HG03066 (cell line): ENCODE data around the gene MT1B.
A peak's percentile ranks its signal among the peaks of the same experiment; 100 is the strongest.
"Not testable (repeated sequence)": the region's sequence is repeated elsewhere in the genome, so short reads cannot be mapped to it uniquely, and the experiment has no call there.

Experiments
- ATAC-seq: cut with Tn5 transposase; IDR thresholded peaks from one replicate; pipeline ENCODE4 v1.9.1; 2021; ENCODE audit warnings: low read depth; ENCODE audit not compliant: unreplicated experiment

Gene MT1B

DNA sequence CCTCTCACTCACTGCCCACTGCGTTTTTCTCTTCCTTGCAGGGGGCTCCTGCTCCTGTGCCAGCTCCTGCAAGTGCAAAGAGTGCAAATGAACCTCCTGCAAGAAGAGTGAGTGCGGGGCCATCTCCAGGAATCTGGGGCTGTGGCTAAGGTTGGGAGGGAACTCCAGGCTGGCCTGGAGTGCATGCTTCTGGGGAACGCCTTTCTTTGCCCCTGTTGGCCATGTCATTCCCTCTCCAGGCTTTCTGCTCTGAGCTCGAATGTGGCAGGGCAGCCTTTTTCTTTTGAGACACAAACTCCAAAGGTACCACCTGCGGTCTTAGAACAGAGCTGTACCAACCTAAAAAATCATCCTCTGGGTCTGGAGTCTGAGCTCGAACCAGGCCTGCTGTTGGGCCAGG lies 33.5 kb upstream of the MT1B start:
- no peak for ATAC-seq

DNA sequence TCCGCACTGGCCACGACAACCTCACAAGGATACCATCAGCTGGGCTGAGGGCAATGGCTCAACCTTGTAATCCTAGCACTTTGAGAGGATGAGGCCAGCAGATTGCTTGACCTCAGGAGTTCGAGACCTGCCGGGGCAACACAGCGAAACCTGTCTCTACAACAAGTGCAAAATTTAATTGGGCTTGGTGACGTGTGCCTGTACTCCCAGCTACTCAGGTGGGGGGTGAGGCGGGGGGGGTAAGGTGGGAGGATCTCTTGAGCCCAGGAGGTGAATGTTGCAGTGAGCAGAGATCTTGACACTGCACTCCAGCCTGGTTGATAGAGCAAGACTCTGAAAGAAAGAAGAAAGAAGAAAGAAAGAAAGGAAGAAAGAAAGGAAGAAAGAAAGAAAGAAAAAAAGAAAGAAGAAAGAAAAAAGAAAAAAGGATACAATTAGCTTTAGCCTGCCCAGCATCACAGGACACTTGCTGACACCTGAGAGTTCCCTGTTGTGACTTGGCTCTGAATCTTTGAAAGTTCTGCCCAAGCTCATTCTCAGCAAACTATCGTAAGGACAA lies 31.3 kb upstream of the MT1B start:
- ATAC-seq, result no peak

DNA sequence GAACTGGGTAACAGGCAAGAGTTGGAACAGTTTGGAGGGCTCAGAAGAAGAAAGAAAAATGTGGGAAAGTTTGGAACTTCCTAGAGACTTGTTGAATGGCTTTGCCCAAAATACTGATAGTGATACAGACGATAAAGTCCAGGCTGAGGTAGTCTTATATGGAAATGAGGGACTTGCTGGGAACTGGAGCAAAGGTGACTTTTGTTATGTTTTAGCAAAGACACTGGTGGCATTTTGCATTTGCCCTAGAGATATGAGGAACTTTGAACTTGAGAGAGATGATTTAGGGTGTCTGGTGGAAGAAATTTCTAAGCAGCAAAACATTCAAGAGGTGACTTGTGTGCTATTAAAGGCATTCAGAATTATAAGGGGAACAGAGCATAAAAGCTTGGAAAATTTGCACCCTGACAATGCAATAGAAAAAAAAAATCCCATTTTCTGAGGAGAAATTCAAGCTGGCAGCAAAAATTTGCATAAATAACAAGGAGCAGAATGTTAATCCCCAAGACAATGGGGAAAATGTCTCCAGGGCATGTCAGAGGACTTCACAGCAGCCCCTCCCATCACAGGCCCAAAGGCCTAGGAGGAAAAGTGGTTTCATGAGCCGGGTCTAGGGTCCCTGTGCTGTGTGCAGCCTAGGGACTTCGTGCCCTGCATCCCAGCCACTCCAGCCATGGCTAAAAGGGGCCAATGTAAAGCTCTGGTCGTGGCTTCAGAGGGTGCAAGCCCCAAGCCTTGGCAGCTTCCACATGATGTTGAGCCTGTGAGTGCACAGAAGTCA lies 29.8 kb upstream of the MT1B start:
- ATAC-seq, result not testable (repeated sequence)

DNA sequence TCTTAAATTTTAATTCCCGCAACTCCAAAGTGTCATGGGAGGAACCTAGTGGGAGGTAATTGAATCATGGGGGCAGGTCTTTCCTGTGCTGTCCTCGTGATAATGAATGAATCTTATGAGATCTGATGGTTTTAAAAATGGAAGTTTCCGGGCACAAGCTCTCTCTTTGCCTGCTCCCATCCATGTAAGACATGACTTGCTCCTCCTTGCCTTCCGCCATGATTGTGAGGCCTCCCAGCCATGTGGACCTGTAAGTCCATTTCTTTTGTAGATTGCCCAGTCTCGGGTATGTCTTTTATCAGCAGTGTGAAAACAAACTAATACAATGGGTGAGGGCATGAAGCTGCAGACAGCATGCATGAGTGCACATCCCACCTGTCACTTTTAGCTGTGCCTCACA lies 28.5 kb upstream of the MT1B start:
- ATAC-seq, result not testable (repeated sequence)

DNA sequence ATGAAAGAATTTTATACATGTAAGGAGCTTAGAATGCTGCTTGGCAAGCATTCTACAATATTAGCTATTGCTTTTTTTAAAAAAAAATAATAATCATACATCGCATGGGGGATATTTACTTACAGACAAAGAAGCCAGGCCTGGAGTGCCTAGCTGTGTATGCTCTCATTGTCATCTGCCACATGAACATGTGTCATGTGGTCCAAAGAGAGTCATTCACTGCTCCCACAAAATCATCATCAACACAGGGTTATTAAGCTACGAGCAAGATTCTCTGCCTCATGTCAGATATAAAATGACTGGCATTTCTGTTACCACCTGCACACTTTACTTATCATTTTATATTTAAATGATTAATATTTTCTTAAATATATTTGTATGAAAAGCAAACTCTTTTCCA lies 28.0 kb upstream of the MT1B start:
- no peak for ATAC-seq

DNA sequence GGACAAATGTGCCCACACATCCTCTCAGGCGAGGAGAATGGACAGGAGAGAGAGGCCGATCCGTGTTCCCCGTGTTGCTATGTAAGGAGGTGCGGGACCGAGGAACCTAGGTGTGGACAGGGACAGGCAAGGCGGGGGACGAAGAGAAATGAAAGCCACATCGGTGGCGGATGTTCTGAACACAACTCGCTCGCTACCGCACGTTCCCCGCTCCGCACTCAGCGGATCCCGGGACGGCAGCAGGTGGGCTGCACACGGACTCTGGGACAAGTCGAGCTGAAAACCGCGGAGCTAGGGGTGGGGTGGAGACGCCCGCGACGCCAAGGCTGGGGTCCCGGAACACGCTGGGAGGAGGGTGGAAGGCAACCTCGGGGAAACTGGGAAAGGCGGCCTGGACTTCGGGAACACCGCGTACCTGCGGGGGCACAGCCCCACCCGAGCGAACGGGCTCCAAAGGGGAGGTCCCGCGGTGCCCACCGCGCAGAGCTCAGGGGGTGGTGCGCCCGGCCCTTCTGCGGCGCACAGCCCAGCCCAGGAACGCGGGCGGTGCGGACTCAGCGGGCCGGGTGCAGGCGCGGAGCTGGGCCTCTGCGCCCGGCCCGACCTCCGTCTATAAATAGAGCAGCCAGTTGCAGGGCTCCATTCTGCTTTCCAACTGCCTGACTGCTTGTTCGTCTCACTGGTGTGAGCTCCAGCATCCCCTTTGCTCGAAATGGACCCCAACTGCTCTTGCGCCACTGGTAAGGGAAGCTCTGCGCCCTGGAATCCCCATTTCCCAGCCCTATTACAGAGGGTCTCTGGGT lies 26.3 kb upstream of the MT1B start, which contains the start of gene MT1E:
TSS of gene MT1E (plus strand) at position 642 of the 803 bp plus-strand sequence. CDS start at position 713, 71 bp downstream.
- no peak for ATAC-seq

DNA sequence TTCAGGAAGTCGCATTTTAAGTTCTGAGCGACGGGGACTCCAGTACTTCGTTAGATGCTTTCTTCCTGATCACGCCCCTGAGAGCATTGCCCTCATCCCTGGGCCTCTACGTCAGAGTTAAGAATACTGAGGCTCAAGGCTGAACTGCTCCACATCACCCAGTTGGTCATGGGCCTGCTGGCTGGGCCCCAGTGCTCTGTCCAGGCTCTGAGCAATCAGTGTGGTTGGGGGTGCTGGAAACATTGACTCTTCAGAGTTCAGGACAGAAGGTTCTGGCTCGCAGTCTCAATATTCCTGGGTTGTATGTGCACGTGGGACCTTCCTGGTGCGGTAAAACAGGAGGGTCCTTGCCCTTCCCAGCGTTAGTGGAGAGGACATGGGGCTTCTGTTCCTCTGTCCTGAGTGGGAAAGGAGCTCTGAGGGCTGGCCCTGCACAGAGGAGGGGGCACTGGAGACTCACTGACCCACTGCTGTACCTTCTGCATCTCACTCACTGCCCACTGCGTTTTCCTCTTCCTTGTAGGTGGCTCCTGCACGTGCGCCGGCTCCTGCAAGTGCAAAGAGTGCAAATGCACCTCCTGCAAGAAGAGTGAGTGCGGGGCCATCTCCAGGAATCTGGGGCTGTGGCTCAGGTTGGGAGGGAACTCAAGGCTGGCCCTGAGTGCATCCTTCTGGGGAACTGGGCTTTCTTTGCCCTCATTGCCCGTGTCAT lies 25.6 kb upstream of the MT1B start:
- ATAC-seq, result no peak

DNA sequence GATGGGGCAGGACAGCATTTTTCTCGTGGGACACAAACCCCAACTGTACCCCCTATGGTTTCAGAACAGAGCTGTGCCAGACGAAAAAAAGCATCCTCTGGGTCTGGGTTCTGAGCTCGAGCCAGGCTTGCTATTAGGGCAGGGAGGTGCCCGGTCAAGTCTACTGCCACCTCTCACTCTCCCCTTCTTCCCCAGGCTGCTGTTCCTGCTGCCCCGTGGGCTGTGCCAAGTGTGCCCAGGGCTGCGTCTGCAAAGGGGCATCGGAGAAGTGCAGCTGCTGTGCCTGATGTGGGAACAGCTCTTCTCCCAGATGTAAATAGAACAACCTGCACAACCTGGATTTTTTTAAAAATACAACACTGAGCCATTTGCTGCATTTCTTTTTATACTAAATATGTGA lies 25.0 kb upstream of the MT1B start:
- no peak for ATAC-seq

DNA sequence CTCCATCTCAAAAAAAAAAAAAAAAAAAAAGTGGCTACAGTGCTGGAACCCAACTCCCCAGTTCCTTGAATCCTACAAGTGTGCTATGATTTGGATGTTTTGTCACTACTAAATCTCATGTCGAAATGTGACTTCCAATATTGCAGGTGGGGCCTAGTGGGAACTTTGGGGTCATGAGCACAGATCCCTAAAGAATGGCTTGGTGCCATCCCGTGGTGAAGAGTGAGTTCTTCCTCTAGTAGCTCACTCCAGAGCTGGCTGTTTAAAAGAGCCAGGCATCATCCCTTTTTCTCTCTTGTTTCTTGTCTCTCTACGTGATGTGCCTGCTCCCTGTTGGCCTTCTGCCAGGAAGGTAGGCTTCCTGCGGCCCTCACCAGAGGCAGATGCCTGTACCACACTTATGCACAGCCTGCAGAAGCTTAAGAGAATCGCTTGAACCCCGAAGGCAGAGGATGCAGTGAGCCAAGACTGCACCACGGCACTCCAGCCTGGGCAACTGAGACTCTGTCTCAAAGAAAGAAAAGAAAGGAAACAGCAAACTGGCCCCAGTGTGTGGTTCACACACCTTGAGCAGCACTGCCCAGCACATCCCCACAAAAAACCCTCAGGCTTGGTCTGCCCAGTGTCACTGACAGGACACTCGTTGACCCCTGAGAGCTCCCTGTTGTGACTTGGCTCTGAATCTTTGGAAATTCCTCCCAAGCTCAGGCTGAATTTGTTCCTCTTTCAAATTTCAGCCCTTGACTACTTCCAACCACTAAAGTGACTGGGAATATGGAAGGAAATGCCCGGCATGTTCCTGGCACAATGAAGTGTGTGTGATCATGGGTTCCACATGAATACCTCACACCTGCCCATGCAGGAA lies 23.0 kb upstream of the MT1B start:
- ATAC-seq, result no peak

DNA sequence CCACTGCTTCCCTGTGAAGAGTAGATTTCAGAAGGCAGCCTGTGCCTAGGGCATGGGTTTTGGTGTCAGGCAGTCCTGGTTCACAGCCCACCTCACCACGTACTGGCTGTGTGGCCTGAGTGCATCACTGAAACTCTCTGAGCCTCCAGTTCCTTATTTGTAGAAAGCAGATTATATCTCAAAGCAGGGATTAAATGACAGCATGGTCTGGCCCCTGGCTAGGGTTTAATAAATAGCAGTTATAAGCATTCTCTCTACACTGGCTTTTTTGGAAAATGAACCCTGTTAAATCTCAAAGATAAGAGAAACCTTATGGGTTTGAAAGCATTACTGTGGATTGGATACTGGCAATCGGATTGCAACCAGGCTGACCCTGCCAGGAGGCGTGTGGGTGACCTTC lies 22.2 kb upstream of the MT1B start:
- ATAC-seq, result no peak

DNA sequence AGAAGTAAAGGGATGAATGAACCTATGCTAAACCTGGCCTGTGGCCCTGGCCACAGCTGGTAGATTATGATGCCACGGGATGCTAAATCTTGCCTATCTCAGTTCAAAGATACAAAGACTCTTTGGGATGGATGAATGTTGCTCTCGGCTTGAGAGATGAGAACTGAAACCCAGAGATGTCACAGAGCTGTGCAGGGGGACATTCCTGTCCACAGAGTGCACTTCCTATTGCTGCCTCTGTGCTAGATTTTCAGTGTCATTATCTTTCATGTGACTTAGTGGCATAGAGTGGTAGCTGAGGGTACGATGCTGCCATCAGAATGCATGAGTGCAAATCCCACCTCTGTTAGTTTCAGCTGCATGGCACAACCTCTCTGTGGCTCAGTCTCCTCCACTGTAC lies 21.6 kb upstream of the MT1B start:
- ATAC-seq, result peak; percentile 74

DNA sequence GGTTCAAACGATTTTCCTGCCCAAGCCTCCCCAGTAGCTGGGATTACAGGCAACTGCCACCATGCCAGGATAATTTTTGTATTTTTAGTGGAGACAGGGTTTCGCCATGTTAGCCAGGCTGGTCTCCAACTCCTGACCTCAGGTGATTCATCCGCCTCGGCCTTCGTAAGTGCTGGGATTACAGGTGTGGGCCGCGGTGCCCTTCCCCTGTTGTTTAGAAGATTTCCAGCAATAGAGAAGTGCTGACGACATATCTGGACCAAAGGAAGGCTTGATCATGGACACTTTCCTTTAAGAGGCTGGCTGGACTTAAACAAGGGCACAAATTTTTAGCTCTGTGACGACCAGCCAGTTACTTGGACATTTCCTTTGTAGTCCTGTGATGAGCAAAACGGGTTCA lies 20.5 kb upstream of the MT1B start:
- ATAC-seq, result no peak

DNA sequence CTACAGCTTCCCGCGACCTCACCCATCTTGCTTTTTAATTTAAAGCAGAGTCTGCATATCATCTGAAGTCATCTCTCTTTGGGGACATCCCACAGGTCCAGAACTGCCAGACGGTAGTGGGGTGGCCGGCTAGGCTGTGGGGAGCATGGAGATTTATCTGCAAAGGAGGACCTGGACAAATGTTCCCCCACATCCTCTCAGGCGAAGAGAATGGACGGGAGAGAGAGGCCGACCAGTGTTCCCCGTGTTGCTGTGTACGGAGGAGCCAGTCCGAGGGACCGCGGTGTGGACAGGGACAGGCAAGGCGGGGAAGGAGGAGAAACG lies 19.9 kb upstream of the MT1B start:
- ATAC-seq, result no peak

DNA sequence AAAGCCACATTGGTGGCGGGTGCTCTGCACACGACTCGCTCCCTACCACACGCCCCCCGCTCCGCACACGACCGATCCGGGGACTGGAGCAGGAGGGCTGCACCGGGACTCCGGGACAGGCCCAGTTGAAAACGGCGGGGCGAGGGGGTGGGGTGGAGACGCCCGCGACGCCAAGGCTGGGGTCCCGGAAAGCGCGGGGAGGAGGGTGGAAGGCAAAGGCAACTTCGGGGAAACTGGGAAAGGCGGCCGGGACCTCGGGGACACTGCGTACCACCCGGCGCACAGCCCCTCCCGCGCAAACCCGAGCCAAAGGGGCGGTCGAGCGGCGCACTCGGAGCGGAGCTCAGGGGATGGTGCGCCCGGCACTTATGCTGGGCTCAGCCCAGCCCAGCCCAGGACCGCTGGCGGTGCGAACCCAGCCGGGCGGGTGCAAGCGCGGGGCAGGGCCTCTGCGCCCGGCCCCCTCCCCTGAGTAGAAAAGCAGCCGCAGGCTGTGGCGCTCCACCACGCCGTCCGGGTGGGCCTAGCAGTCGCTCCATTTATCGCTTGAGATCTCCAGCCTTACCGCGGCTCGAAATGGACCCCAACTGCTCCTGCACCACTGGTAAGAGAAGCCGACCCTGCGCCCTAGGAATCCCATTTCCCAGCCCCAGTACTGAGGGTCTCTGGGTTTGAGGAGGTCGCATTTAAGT lies 19.4 kb upstream of the MT1B start, which contains the start of gene MT1M:
TSS of gene MT1M (plus strand) at position 504 of the 692 bp plus-strand sequence. CDS start at position 577, 73 bp downstream.
- ATAC-seq, result no peak

DNA sequence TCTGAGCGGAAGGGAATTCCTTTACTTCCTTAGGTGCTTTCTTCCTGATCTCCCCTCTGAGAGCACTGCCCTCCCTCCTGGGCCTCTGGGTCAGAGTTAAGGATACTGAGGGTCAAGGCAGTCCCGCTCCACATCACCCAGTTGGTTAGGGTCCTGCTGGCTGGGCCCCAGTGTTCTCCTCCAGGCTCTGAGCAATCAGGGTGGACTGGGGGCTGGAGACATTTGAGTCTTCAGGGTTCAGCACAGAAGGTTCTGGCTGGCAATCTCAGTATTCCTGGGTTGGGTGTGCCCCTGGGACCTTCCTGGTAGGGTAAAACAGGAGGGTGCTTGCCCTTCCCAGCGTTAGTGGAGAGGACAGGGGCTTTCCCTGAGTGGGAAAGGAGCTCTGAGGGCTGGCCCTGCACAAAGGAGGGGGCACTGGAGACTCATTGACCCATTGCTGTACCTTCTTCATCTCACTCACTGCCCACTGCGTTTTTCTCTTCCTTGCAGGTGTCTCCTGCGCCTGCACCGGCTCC lies 18.8 kb upstream of the MT1B start:
- ATAC-seq, result no peak

DNA sequence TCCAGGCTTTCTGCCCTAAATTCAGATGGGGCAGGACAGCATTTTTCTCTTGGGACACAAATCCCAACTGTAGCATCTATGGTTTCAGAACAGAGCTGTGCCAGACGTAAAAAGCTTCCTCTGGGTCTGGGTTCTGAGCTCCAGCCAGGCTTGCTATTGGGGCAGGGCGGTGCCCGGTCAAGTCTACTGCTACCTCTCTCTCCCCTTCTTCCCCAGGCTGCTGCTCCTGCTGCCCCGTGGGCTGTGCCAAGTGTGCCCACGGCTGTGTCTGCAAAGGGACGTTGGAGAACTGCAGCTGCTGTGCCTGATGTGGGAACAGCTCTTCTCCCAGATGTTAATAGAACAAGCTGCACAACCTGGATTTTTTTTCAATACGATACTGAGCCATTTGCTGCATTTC lies 18.2 kb upstream of the MT1B start:
- ATAC-seq, result no peak

DNA sequence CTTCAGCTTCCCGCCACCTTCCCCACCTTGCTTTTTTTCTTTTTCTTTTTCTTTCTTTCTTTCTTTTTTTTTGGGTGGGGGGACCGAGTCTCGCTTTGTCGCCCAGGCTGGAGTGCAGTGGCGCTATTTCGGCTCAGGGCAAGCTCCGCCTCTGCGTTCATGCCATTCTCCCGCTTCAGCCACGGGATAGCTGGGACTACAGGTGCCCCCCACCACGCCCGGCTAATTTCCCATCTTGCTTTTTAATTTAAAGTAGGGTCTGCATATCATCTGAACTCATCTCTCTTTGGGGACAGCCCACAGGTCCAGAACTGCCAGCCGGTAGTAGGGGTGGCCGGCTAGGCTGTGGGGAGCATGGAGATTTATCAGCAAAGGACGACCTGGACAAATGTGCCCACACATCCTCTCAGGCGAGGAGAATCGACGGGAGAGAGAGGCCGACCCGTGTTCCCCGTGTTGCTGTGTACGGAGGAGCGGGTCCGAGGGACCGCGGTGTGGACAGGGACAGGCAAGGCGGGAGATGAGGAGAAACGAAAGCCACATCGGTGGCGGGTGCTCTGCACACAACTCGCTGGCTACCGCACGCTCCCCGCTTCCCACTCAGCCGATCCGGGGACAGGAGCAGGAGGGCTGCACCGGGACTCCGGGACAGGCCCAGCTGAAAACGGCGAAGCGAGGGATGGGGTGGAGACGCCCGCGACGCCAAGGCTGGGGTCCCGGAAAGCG lies 16.8 kb upstream of the MT1B start:
- ATAC-seq, result no peak

DNA sequence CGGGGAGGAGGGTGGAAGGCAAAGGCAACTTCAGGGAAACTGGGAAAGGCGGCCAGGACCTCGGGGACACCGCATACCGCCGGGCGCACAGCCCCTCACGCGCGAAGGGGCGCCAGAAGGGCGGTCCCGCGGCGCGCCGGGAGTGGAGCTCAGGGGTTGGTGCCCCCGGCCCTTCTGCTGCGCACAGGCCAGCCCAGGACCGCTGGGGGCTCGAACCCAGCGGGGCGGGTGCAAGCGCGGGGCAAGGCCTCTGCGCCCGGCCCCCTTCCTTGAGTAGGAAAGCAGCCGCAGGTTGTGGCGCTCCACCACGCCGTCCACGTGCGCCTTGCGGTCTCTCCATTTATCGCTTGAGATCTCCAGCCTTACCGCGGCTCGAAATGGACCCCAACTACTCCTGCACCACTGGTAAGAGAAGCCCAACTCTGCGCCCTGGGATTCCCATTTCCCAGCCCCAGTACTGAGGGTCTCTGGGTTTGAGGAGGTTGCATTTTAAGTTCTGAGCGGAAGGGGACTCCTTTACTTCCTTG lies 16.2 kb upstream of the MT1B start:
- ATAC-seq, result no peak
